NCI-H2107 treated with DMSO at 0.1 percent for 48 hours (cell line): ENCODE data around the gene PELI1.
"Not testable (repeated sequence)": the region's sequence is repeated elsewhere in the genome, so short reads cannot be mapped to it uniquely, and the experiment has no call there.

Source experiments
- DNase-seq: peaks from one replicate; lab custom pipeline; 2025; ENCODE audit not compliant: unreplicated experiment; lab: John Stamatoyannopoulos, UW

Gene PELI1

DNA sequence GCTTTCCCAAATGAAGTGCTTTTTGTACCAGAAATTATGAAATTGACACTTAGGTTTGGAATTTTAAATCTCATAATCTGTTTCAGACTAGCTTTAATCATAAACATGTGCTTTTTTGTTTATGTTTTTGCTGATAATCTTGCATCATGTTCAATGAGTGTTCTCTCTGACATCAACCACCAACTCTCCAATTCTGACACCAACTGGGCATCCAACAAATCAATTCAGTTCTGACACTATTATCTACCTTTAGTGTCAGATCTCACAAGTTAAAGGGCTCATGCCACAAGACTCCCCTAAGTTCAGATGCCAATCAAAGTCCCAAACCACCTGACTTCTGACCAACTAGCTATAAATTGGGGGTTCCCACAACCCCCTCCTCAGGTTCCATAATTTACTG, 19.6 kb downstream of the PELI1 start:
- no peak for DNase-seq

DNA sequence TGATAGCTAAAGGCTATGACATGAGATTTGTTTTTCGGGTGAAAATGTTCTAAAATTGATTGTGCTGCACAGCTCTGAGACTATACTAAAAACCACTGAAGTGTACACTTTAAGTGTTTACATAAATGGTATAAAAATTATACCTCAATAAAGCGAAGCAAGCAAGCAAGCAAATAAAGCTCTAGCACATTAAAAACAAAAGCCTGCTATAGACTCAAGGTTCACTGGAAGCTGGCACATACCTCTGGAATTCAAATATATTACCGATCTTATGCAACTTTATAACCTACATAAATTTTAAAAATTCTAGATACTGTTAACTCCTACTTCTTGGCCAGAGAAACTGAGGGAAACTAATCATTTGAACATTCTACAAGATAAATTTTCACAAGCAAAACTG, 20.1 kb downstream of the PELI1 start:
- DNase-seq: no peak

DNA sequence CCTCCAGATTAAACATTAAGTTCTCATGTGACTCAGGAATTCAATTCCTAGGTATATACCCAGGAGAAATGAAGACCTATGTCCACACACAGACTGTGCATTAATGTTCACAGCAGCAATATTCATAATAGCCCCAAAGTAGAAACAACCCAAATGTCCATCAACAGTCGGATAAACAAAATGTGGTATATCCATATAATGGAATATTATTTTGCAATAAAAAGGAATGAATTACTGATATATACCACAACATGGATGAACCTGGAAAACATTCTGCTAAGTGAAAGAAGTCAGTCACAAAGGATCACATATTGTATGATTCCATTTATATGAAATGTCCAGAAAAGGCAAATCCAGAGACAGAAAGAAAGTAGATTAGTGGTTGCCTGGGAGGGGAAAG, 20.5 kb downstream of the PELI1 start:
- DNase-seq: no peak

DNA sequence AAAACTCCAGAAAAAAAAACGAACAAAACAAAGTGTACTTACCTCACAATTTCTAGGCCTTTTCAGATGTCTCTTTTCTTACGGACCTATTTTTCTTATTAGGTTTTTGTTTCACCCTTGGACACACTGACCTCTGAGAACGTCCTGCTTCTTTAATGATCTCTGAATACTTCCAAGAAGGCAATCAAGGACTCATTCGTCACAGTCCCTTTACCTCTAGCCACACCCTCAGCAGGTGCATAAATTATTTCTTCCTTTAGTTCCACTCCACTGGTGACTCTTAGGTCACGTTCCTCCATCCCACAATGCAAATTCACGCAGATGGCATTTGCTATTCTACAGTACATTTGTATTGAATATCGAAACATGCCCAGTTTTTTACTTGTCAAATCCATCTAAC, 21.9 kb downstream of the PELI1 start:
- no peak for DNase-seq

DNA sequence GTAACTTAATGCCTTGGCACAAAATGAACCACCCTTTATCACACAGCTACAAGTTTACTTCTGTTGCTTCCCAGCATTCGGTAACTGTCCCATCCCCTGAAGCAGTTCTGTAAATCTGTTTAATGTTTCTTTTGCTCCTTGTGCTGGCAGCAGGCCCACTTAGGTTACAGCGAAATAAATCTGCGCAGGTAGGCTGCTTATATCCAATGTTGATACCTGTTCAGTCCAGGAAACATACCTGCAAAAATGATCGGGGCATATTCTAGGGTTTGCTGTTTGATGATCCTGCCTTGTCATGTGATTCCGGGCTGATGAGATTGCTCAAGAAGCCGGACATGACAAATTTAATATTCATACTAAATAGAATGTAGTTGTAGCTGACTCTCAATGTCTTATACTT, 23.3 kb downstream of the PELI1 start:
- no peak for DNase-seq

DNA sequence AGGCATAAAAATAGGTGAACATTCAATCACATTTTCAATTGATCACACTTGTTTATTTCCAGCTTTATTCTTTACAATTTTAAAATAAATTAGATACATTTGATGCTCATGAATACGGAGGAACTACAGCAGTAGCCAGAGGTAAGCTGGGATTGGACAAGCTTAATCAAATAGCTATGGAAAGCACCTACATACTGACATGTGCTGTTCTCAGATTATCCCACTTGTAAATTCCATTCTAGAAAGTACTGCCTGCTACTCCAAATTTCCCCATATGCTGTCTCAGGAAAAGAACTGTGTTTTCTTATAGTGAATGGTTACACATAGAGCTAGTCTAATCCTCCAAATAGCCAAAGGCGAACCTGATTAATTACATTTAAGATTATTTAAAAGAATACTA, 24.2 kb downstream of the PELI1 start:
- DNase-seq: no peak

DNA sequence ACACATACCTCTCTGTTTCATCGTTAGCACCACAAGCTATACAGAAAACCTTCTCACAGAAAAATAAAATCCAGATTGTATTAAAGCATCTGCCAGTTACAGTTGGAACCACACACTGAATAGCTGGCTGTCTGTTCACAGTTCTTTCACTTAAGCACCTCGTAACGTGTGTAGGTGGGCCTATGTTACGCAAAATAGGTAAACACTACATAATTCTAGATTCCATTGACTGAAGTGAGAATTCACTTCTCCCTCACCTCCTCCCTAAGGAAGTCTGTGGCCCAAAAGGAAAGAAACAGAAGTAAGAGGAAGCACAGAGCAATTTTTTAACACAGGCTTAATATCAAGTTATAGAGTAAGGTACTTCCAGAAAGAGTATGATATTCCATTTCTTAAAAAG, 24.9 kb downstream of the PELI1 start:
- no peak for DNase-seq

DNA sequence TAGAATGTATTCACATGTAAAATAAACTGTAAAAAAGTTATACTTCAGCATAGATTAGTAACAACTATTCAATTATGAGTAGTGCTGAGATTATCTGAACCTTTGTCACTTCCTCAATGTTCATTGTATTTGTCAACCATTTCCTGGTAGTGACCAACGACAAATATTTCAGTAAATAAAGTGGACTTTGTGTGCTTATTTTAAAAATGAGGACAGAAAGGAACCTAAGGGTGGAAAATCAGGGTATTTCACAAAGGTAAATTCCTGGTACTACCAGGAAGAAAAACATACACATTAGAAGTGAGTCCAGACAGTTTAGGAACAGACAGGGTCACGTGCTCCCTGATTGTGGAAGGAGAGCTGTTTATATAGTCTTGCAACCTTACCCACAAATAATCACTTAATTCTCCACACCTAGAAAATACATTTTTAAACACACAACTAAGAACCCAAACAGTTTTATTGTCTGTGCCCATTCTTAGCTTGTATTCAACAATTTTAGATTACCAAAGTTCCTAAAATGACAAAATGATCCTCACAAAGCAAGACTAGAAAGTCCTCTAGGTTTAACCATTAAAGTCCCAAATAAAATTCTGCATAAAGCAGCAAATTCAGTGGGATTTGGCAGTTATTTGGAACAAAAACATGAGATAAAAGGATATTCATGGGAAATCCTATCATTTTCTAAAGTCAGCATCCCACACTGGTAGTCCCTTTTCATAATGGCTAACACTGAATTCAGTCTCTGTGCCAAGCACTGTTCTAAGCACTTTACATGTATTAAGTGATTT, 28.2 kb downstream of the PELI1 start:
- DNase-seq: no peak

DNA sequence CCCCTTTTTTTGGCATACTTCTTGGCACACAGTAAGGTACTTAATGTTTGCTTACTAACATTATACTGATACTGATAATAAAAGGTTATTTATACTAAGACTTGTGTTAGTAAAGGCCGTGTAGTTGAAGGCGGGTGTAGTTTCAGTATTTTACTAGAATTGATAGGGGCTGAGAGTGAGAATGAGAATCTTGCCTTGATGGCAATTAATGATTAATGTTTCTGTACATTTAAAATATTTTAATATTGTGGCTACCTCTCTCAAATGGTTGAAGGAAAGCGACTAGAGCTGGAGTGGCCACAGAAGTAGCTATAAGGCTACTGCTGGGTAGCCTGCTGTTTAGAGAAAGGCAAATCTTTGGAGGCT, 29.3 kb downstream of the PELI1 start:
- no peak for DNase-seq

DNA sequence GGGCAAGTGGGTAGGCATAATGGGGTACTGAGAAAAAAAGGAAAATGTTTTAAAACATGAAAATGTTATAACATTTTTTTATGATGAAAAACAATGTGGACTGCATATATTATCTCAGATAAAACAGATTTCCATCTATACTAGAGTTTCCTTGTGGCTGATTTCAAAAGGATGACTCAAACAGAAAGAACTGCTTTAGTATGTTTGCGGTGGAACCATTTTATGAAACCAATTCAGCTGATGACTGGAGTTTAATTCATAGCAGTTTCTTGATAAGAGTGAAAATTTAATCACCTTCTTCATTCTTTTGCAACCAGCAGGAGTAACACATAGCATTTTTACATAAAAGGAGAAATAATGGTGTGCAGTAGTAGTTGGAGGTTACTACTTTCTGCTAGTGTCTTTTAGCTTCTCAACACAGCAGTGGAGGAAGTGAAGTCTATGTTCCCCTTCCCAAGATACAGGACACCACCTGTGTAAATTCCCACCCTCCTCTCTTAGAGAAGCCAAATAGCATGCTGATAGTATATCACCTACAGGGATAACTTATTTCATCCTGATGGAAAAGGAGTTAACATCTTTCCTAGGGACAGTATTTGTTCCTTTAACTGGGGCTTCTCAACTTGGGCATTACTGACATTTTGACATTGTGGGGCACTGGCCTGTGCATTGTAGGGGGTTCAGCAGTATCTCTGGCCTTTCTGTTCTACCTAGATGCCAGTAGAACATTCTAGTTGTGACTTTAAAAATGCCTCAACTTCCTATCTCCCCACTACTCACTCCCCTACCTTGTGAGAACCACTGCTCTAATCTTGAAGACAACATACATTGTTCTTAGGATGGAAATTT, 29.9 kb downstream of the PELI1 start:
- DNase-seq: no peak

DNA sequence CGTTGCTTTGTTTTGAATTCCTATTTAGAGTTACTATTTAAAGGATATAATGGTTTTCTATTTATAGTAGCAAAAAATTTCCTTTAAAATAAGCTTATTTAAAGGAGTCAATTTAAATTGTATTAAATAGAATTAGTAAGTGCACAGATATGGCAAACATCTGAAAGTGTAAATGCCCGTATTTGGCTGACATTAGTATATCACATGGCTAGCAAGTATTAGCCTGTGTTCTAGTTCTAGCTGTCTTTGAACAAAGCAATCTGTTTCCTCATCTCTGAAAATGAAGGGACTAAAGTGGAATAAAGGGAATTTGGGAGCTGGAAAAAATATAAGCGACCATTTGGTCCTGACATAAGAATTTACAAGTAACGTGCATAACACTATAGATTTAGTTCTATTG, 32.2 kb downstream of the PELI1 start:
- DNase-seq: no peak

DNA sequence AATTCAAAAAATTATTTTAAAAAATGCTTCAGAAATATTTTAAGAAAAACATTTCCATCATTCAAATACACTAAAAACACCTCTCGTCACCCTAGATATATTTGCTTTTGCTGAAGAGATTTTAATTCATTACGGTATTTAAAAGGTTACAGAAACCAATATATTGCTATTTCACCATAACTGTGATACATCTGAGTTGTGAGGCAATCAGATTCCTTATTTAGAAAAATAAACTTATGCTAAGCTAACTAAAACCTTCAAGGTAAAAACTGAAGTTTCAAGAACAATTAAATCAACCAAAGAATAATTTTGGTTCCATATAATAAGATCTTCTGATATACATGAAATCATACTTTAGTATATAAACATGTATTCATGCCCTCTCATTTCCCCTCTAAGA, 32.8 kb downstream of the PELI1 start:
- DNase-seq: no peak

DNA sequence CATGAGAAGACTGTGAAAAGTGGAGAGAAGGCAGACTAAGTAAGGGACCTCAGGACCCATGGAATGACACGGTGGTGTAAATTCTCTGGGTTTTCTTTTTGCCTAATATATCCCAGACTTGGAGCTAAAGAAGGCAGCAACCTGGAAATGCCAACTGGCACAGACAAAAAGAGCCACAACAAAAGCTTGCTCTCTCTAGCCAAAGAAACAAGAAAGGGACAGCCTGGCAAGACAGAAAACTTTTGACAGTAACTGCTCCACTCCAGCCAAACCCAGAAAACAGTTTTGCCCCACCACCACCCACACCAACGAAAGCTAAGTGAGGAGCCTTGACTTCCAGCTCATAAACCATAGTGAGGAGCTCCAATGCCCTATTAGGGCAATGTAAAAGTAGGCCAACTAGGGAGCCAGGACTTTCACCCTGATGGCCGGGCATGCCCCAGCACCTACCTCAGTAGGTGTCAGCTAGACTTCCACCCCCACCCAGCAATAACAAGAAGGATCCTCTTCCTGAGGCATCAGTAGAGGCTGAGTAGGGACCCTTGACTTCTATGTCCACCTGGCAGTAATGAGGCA, 35.5 kb downstream of the PELI1 start:
- DNase-seq: no peak

DNA sequence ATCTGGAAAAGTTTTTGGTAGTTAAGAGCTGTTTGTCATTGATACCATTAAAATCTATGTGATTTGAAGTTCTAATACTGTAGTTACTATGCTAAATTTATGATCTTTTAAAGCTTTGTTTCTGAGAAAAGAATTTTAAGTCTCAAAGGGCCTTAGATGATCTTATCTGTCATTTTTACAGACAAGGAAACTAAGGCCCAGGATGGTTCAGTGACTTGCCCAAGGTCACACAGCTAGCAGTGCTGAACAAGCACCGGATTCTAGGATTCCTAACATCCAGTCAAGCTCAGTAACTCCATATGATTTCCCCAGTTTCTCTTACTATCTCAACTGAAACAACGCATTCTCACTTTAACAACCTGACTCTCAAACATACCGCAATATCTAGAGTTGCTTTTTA, 37.7 kb downstream of the PELI1 start:
- DNase-seq: no peak

DNA sequence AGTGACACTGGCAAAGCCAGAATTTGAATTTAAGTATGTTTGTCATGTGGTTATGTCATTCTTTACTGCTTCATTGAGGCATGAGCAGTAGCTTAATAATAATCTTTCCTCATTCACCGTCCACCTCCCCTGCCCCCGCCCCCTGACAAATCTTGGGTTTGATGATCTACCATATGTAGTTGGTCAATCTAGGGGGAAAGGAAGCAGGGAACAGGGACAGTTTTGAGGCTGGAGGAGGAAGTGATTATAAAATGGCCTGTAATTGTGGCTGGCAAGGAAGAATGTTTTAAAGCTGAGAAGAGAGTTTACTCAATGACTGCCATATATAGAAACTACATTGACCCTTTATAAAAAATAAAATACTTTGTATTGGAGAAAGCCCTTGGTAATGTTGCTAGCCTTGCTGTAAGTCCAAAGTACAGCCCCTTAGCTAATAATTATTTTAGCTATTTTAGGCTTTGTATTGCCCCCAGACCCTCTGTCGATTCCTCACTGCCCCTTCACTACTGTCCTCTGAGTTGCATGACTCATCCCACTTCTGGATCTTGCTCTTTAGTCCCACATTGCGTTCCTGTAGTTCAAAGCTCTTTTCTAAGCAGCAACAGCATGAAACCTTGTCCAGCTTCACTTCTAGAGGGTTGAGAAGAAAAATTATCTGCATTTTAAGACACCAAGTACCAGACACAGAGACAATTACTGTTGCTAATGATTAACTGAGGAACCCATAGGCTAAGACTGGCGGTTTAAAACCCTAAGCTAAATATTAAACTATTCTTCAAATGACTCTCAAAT, 38.4 kb downstream of the PELI1 start:
- DNase-seq: no peak

DNA sequence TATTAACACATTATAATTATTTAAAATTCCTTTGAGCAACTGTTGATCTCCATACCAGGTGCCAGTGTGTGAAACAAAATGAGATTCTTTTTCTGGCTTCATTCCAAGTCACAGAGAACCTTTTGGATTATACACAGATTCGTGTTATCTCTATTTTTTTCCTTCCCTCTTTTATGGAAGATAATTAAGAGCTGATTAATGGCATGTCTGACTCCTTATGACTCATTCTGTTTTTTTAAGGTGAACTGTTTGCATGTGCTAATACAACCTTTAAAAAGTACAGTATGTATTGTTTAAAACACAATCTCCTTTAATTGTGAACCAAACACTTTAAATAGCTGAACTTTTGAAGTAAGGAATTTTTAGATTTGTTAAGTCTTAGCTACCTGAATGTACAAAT, 39.3 kb downstream of the PELI1 start:
- no peak for DNase-seq

DNA sequence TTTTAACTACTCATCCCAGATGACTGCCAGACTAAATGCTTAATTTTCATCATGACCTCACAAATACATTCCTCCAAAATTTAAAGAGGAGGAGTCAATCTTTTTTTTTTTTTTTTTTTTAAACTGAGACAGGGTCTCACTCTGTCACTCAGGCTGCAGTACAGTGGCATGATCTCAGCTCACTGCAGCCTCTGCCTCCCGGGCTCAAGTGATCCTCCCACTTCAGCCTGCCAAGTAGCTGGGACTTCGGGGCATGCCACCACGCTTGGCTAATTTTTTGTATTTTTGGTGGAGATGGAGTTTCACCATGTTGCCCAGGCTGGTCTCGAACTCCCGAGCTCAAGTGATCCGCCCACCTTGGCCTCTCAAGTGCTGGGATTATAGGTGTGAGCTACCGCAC, 41.5 kb downstream of the PELI1 start:
- not testable (repeated sequence) for DNase-seq

DNA sequence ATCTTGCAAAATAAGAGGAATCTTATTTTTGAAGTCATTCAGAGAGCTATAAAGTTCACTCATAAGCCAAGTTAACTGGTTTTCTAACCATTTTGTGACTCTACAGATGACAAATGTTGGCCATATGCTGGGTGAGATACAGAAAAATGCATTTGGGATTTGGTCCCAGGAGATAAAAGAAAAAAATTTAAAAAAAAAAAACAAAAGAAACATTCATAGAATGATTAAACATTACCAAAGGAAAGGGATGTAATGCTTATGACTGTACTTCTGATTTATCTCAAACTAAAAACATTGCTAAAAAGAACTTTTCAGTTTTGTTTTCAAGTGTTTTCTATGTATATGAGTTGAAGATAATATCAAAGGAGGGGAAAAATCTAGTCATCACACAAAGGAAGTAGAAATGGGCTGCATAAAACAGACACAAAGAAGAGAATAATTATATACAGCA, 43.1 kb downstream of the PELI1 start:
- DNase-seq: no peak

DNA sequence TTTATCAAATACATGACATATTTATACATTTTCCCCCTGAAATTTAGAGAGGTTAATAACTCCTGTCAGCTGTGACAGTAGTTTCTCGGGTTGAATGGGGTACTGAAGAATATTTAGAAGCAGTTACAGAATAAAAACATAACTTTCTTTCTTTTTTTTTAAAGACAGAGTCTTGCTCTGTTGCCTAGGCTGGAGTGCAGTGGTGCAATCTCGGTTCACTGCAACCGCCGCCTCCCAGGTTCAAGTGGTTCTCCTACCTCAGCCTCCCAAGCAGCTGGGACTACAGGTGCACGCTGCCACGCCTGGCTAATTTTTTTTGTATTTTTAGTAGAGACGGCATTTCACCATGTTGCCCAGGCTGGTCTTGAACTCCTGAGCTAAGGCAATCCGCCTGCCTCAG, 43.6 kb downstream of the PELI1 start:
- DNase-seq: not testable (repeated sequence)

DNA sequence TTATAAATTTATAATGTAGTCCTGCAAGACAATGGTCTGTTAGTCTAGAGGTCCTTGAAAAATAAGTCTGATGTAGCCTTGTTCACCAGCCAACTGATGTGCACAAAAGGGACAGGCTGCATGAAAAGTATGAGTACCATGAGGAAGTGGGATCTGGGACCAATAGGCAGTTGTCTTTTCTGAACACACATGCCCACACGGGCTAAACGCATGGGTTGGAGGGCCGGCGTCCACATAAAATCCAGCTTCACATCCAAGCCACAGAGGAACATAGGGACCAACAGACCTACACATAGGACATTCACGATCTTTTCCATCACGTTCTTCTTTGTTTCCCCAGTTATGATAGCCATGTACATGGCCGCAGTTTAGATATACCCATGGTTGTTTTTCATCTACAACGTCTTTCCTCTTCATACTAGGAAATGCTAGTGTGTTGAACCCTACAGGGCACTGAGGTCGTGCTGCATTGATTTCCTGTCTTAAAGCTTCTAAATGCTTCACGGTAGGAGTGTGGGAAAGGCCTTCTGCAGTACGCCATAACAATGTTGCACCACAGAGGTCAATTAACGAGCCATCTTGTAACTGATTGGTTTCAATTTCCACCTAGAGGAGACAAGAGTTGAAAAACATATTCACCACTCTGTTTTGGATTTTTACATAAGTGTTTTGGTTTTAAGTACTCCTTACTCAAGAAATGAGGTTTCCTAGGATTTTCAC, 49.4 kb downstream of the PELI1 start:
- DNase-seq: no peak

DNA sequence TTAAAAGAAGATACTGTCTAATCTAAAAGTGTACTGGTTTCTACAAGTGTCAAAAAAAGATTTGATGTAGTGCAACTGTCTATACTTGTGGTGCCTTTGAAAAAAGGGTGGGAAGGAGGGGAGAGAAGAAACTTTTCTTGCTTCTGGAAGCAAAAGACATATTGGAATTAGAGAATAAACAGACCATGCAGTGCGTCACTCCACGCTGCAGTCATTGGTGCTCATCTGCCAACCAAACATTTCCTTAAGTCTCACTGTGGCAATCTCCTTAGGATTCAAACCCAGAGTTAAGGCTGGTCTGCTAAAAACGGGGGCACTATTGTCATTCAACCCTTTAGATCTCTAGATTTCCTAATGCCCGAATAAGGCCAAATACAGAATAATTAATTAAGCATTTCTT, 50.9 kb downstream of the PELI1 start:
- no peak for DNase-seq
